H1 (cell line): Measurements from ENCODE around the gene NXN. TPM values are rescaled to one million over a fixed set of nuclear protein-coding genes. Genes with fewer than 3 reads are reported as not detected.
A peak's percentile ranks its signal among the peaks of the same experiment; 100 is the strongest.
"Not testable (repeated sequence)": the region's sequence is repeated elsewhere in the genome, so short reads cannot be mapped to it uniquely, and the experiment has no call there.

ENCODE experiments used
- CTCF ChIA-PET: fragments of 300-600 bp; sonication (Branson Sonifier 250); formaldehyde crosslinking; loops from one replicate; lab custom pipeline; 2021; ENCODE audit not compliant: partially characterized antibody; lab: Charles Lee
- POLR2A ChIA-PET: fragments of 300-600 bp; sonication (Branson Sonifier 250); formaldehyde crosslinking; loops from one replicate; lab custom pipeline; 2021; ENCODE audit warnings: inconsistent platforms; ENCODE audit not compliant: partially characterized antibody; lab: Charles Lee
- DNase-seq, 2 experiments: peaks; one replicate each; pipeline versions ENCODE4 v3.0.0 to v3.0.0-alpha.2; 2010 to 2022; ENCODE audit warnings: low spot score in 2 of 2, low read depth in 1 of 2, mixed read lengths in 1 of 2
- FAIRE-seq: peaks from 2 replicates; lab custom pipeline; 2011; peaks lifted over from hg19 to GRCh38; lab: Jason Lieb, UNC
- H2AFZ ChIP-seq: 2 replicates; pipeline ENCODE4 v1.8.1; 2012; ENCODE audit warnings: low read length, inconsistent platforms
- H2AK5ac ChIP-seq: 2 replicates; pipeline ENCODE4 v1.6.1; 2013; ENCODE audit warnings: low read depth, low read length
- H2BK120ac ChIP-seq: replicated peaks from 2 replicates; pipeline ENCODE3; 2013; ENCODE audit warnings: low read depth, low read length, inconsistent platforms
- H2BK12ac ChIP-seq: 2 replicates; pipeline ENCODE4 v1.6.1; 2013; ENCODE audit warnings: low read depth, low read length
- H2BK15ac ChIP-seq: 2 replicates; pipeline ENCODE4 v1.6.1; 2013; ENCODE audit warnings: low read length
- H2BK20ac ChIP-seq: 2 replicates; pipeline ENCODE4 v1.6.1; 2013; ENCODE audit warnings: low read length
- H2BK5ac ChIP-seq: 2 replicates; pipeline ENCODE4 v1.6.1; 2013; ENCODE audit warnings: low read depth, low read length
- H3K14ac ChIP-seq: 2 replicates; pipeline ENCODE4 v1.6.1; 2013; ENCODE audit warnings: inconsistent platforms; ENCODE audit not compliant: insufficient read length
- H3K18ac ChIP-seq: 2 replicates; pipeline ENCODE4 v1.6.1; 2013; ENCODE audit warnings: low read length; ENCODE audit errors: extremely low read depth
- H3K23ac ChIP-seq: 2 replicates; pipeline ENCODE4 v1.6.1; 2013; ENCODE audit warnings: inconsistent platforms; ENCODE audit not compliant: insufficient read length
- H3K23me2 ChIP-seq: 2 replicates; pipeline ENCODE4 v1.6.1; 2013; ENCODE audit warnings: low read depth, low read length
- H3K27ac ChIP-seq: 2 replicates; pipeline ENCODE4 v1.6.1; 2011; ENCODE audit warnings: low read depth, low read length, inconsistent platforms
- H3K27me3 ChIP-seq, 4 experiments: replicated peaks in 1 of 4; 1 replicate in 1 of 4; 2 replicates in 3 of 4; pipeline versions ENCODE4 v1.6.1 to v1.8.1; 2011 to 2013; ENCODE audit warnings: low read length in 3 of 4, mild to moderate bottlenecking in 3 of 4, inconsistent platforms in 2 of 4, mixed read lengths in 2 of 4, moderate library complexity in 1 of 4; ENCODE audit not compliant: control insufficient read depth in 3 of 4, insufficient read depth in 3 of 4; ENCODE audit errors: extremely low read depth in 1 of 4
- H3K36me3 ChIP-seq, 4 experiments: 2 replicates each; pipeline versions ENCODE4 v1.6.1 to v1.8.1; 2011 to 2013; ENCODE audit warnings: mild to moderate bottlenecking in 4 of 4, low read length in 3 of 4, moderate library complexity in 2 of 4, control low read depth in 1 of 4, inconsistent platforms in 1 of 4; ENCODE audit not compliant: insufficient read depth in 4 of 4, control insufficient read depth in 2 of 4
- H3K4ac ChIP-seq: replicated peaks from 2 replicates; pipeline ENCODE3; 2013; ENCODE audit warnings: low read length, low read depth, mixed read lengths, inconsistent platforms; ENCODE audit not compliant: insufficient read length
- H3K4me1 ChIP-seq, 4 experiments: replicated peaks in 1 of 4; 1 replicate in 1 of 4; 2 replicates in 3 of 4; pipeline versions ENCODE4 v1.6.1 to v1.8.1; 2011 to 2013; ENCODE audit warnings: low read length in 3 of 4, inconsistent platforms in 2 of 4, mixed read lengths in 1 of 4; ENCODE audit not compliant: insufficient read depth in 4 of 4, control insufficient read depth in 3 of 4
- H3K4me2 ChIP-seq, 2 experiments: 2 replicates each; pipeline versions ENCODE4 v1.6.1 to v1.8.1; 2011 to 2013; ENCODE audit warnings: low read depth in 2 of 2, low read length in 2 of 2, control low read depth in 1 of 2, inconsistent platforms in 1 of 2, mild to moderate bottlenecking in 1 of 2; ENCODE audit not compliant: insufficient read depth in 1 of 2
- H3K4me3 ChIP-seq, 4 experiments: fragments of 200-600, 300-600 bp in 1 of 4; sonication (generic), shearing (Covaris generic), sonication (Bioruptor Twin) in 1 of 4; 2 replicates each; pipeline versions ENCODE4 v1.5.1 to v1.8.1; 2011 to 2016; ENCODE audit warnings: low read length in 4 of 4, low read depth in 3 of 4, control low read depth in 2 of 4, inconsistent platforms in 2 of 4, mild to moderate bottlenecking in 2 of 4, mixed read lengths in 1 of 4, moderate library complexity in 1 of 4; ENCODE audit not compliant: insufficient read depth in 2 of 4; ENCODE audit errors: extremely low read depth in 1 of 4
- H3K56ac ChIP-seq: replicated peaks from 2 replicates; pipeline ENCODE3; 2013; ENCODE audit warnings: low read depth, mild to moderate bottlenecking, mixed read lengths, low read length, inconsistent platforms; ENCODE audit not compliant: insufficient read length
- H3K79me1 ChIP-seq: 2 replicates; pipeline ENCODE4 v1.6.1; 2013; ENCODE audit warnings: low read depth, low read length, control low read depth
- H3K79me2 ChIP-seq, 2 experiments: 2 replicates each; pipeline versions ENCODE4 v1.6.1 to v1.8.1; 2012 to 2013; ENCODE audit warnings: low read length in 2 of 2, mild to moderate bottlenecking in 2 of 2, inconsistent platforms in 1 of 2; ENCODE audit not compliant: insufficient read depth in 2 of 2, control insufficient read depth in 1 of 2
- H3K9ac ChIP-seq, 4 experiments: replicated peaks in 1 of 4; 1 replicate in 1 of 4; 2 replicates in 3 of 4; pipeline versions ENCODE4 v1.6.1 to v1.8.1; 2011 to 2013; ENCODE audit warnings: low read depth in 3 of 4, low read length in 3 of 4, control low read depth in 2 of 4, mild to moderate bottlenecking in 2 of 4, moderate library complexity in 2 of 4, inconsistent platforms in 1 of 4; ENCODE audit errors: extremely low read depth in 1 of 4
- H3K9me3 ChIP-seq, 2 experiments: 2 replicates each; pipeline versions ENCODE4 v1.6.1 to v1.8.1; 2012 to 2013; ENCODE audit warnings: mild to moderate bottlenecking in 2 of 2, moderate library complexity in 2 of 2, control low read depth in 1 of 2, inconsistent platforms in 1 of 2, low read depth in 1 of 2, low read length in 1 of 2, mixed read lengths in 1 of 2; ENCODE audit not compliant: insufficient read depth in 2 of 2
- H4K20me1 ChIP-seq, 2 experiments: replicated peaks in 1 of 2; 2 replicates each; pipeline versions ENCODE3 to v1.8.1; 2011 to 2013; ENCODE audit warnings: inconsistent platforms in 2 of 2, low read length in 2 of 2, mild to moderate bottlenecking in 1 of 2; ENCODE audit not compliant: insufficient read depth in 2 of 2, control insufficient read depth in 1 of 2
- H4K5ac ChIP-seq: 2 replicates; pipeline ENCODE4 v1.6.1; 2013; ENCODE audit warnings: low read length, low read depth, mixed read lengths, inconsistent platforms; ENCODE audit not compliant: insufficient read length
- H4K8ac ChIP-seq: 2 replicates; pipeline ENCODE4 v1.8.0; 2013; ENCODE audit warnings: mild to moderate bottlenecking, moderate library complexity, low read length, inconsistent platforms; ENCODE audit not compliant: insufficient read depth; ENCODE audit errors: extremely low read depth
- H4K91ac ChIP-seq: replicated peaks from 2 replicates; pipeline ENCODE3; 2013; ENCODE audit warnings: low read length, mixed read lengths, inconsistent platforms; ENCODE audit not compliant: insufficient read length
- BACH1 ChIP-seq: IDR thresholded peaks from 2 replicates; pipeline ENCODE4 v1.6.1; 2012; ENCODE audit warnings: low read length, improper control_type of control experiment
- HDAC2 ChIP-seq, 2 experiments: fragments of 300-600 bp in 1 of 2; sonication (generic) in 1 of 2; IDR thresholded peaks; 2 replicates each; pipeline ENCODE4 v1.6.1; 2011 to 2012; ENCODE audit warnings: low read depth in 2 of 2, low read length in 2 of 2, mild to moderate bottlenecking in 2 of 2, moderate library complexity in 2 of 2, borderline replicate concordance in 1 of 2, inconsistent platforms in 1 of 2
- SUZ12 ChIP-seq: fragments of 200-600 bp; sonication (generic); IDR thresholded peaks from 2 replicates; pipeline ENCODE4 v1.6.1; 2012; ENCODE audit warnings: mild to moderate bottlenecking, inconsistent platforms, low read length, moderate library complexity, mixed read lengths
- WGBS, 2 experiments: shearing (Covaris generic) in 1 of 2; methylation state at CpG; one replicate each; pipeline versions ENCODE4 v1.1.6 to v1.1.7; 2013 to 2015; ENCODE audit warnings: low lambda C conversion rate in 2 of 2, mixed read lengths in 2 of 2, inconsistent platforms in 1 of 2, low coverage in 1 of 2, missing lambda C conversion rate in 1 of 2; ENCODE audit not compliant: insufficient replicate concordance in 2 of 2, insufficient coverage in 1 of 2, insufficient read length in 1 of 2; ENCODE audit errors: extremely low coverage in 1 of 2, missing lambda C conversion rate in 1 of 2; 5-methylcytosine and 5-hydroxymethylcytosine counted together
- polyA plus RNA-seq, 7 experiments: library from polyadenylated mRNA; depleted of rRNA in 3 of 7; stranded (reverse) in 5 of 7; unstranded in 2 of 7; fragments of >200 nt in 5 of 7; fragments of 200-250 nt in 2 of 7; gene quantifications; 1 replicate in 5 of 7; 2 replicates in 1 of 7; 4 replicates in 1 of 7; pipeline versions ENCODE4 v1.2.1 to v1.2.3, GENCODE V29; 2011 to 2013; ENCODE audit warnings: missing spikeins in 2 of 7, mixed read lengths in 2 of 7
- total RNA-seq: library from RNA; stranded (reverse); fragmentation: NEBNext Ultra II Directional; extraction: Animal tissue kit (Norgen Biotek cat#: 25700); gene quantifications from 2 replicates; pipeline ENCODE4 v1.2.1, GENCODE V29; 2021

Gene NXN
- total and polyA plus RNA-seq, 2 of the 8 experiments (the other 6 are each of a cell fraction or from before 2014, with no cell fraction given), result 94.1 to 107 TPM

DNA sequence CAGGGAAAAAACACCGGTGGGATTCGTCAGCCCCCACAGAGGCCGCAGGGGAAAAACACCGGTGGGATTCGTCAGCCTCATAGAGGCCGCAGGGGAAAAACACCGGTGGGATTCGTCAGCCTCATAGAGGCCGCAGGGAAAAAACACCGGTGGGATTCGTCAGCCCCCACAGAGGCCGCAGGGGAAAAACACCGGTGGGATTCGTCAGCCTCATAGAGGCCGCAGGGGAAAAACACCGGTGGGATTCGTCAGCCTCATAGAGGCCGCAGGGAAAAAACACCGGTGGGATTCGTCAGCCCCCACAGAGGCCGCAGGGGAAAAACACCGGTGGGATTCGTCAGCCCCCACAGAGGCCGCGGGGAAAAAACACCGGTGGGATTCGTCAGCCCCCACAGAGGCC, 143.9 kb downstream of the NXN start:
- H3K18ac ChIP-seq, H3K27me3 ChIP-seq, H2BK20ac ChIP-seq, H3K4me1 ChIP-seq, FAIRE-seq, H4K8ac ChIP-seq, H3K4me3 ChIP-seq, H3K14ac ChIP-seq, H3K9ac ChIP-seq, H3K4ac ChIP-seq, H4K91ac ChIP-seq, H3K27ac ChIP-seq, H2BK120ac ChIP-seq, H3K36me3 ChIP-seq, H3K4me2 ChIP-seq, DNase-seq, H3K23me2 ChIP-seq, H3K9me3 ChIP-seq, H2AFZ ChIP-seq, H2BK12ac ChIP-seq, POLR2A ChIA-PET, H3K56ac ChIP-seq, H2BK15ac ChIP-seq, H4K20me1 ChIP-seq: not testable (repeated sequence)
- Histone ChIP-seq H3K79me1 (peaks cover 14% of the 10 kb centered on the region), H3K79me2 (peaks cover 0 to 39% of the 10 kb centered on the region in 2 experiments; a peak in 2 of 4 replicates)
- CTCF ChIA-PET, result interaction anchor here (0.9 to 5.2 kb wide), 3 partner anchors 40 to 145 kb away, joined by 3 to 20 read pairs (median 4); partner anchors contain the start of gene NXN
- 82% methylated on average over 7 of the region's 27 CpGs; no CpG with 5 or more reads in 1 of the 2 experiments for WGBS, 2 experiments
- 0 out of 4 replicates have a peak, but pooled peaks of 1 of the 2 experiments have one; percentile 88 for TF ChIP-seq HDAC2 (IDR thresholded peaks at IDR 0.05; ENCODE audit: borderline replicate concordance in 1 of 2, low read depth in 2 of 2, low read length in 2 of 2)
- TF ChIP-seq SUZ12, result 0 out of 2 replicates have a peak, but pooled peaks have one; percentile 29
- TF ChIP-seq BACH1, result peak; percentile 74
- TF ChIP-seq, all 59 proteins: peak for 3; not testable (repeated sequence) for 56
- H4K5ac ChIP-seq, H2BK5ac ChIP-seq, H2AK5ac ChIP-seq, H3K23ac ChIP-seq: not testable (repeated sequence)
